Measurements from ENCODE around the gene SLC36A3.
A peak's percentile ranks its signal among the peaks of the same experiment; 100 is the strongest.
"Not testable (repeated sequence)": the region's sequence is repeated elsewhere in the genome, so short reads cannot be mapped to it uniquely, and the experiment has no call there.

Gene SLC36A3

GRCh38 chr5:151303666-151304065, at the start of gene SLC36A3:
TSS of gene SLC36A3 (minus strand) at chr5:151303766. CDS start at chr5:151303354, 412 bp downstream.
- DNase-seq: no peak

- peak; percentile 33 for DNase-seq
Measured at GRCh38 chr5:151351671-151352070, 48.1 kb upstream of the SLC36A3 start.

- DNase-seq: no peak
Measured at GRCh38 chr5:151348789-151349188, 45.2 kb upstream of the SLC36A3 start.

GRCh38 chr5:151347369-151347768, 43.8 kb upstream of the SLC36A3 start, which contains the start of gene SLC36A2:
TSS of gene SLC36A2 (minus strand) at chr5:151347559. CDS start at chr5:151347460, 99 bp downstream.
- DNase-seq: no peak

- no peak for DNase-seq
Measured at GRCh38 chr5:151345808-151346478, 42.4 kb upstream of the SLC36A3 start.

- DNase-seq: peak; percentile 15
Measured at GRCh38 chr5:151345187-151345807, 41.7 kb upstream of the SLC36A3 start.

GRCh38 chr5:151344088-151344487, 40.5 kb upstream of the SLC36A3 start:
- no peak for DNase-seq

GRCh38 chr5:151340004-151340403, 36.4 kb upstream of the SLC36A3 start:
- no peak for DNase-seq

GRCh38 chr5:151338734-151339133, 35.2 kb upstream of the SLC36A3 start:
- no peak for DNase-seq

- DNase-seq: no peak
Measured at GRCh38 chr5:151332857-151333256, 29.3 kb upstream of the SLC36A3 start.

- DNase-seq: peak; percentile 81
Measured at GRCh38 chr5:151328734-151329133, 25.2 kb upstream of the SLC36A3 start.

GRCh38 chr5:151327585-151327984, 24.0 kb upstream of the SLC36A3 start:
- DNase-seq: no peak

- no peak for DNase-seq
Measured at GRCh38 chr5:151326266-151326665, 22.7 kb upstream of the SLC36A3 start.

GRCh38 chr5:151320481-151320880, 16.9 kb upstream of the SLC36A3 start:
- DNase-seq: no peak

GRCh38 chr5:151318850-151319732, 15.5 kb upstream of the SLC36A3 start:
- DNase-seq: peak; percentile 10

GRCh38 chr5:151317871-151318270, 14.3 kb upstream of the SLC36A3 start:
- DNase-seq: no peak

GRCh38 chr5:151315998-151316597, 12.5 kb upstream of the SLC36A3 start:
- DNase-seq: peak; percentile 76

GRCh38 chr5:151313357-151313756, 9.8 kb upstream of the SLC36A3 start:
- DNase-seq: no peak

- DNase-seq: peak; percentile 22
Measured at GRCh38 chr5:151312756-151313324, 9.3 kb upstream of the SLC36A3 start.

GRCh38 chr5:151310932-151311331, 7.4 kb upstream of the SLC36A3 start:
- no peak for DNase-seq

GRCh38 chr5:151309821-151310220, 6.3 kb upstream of the SLC36A3 start:
- not testable (repeated sequence) for DNase-seq

- DNase-seq: not testable (repeated sequence)
Measured at GRCh38 chr5:151309266-151309665, 5.7 kb upstream of the SLC36A3 start.

Measured in inflammatory macrophage treated with lipopolysaccharide for 4 hours (primary cell).